ENCODE results near the gene CCDC74A.
"Not testable (repeated sequence)": the region's sequence is repeated elsewhere in the genome, so short reads cannot be mapped to it uniquely, and the experiment has no call there.

- TF ChIP-seq CTCF (conservative IDR thresholded peaks at IDR 0.05; ENCODE audit: low read length); EZH2phosphoT487 (IDR thresholded peaks at IDR 0.05; ENCODE audit: borderline replicate concordance): not testable (repeated sequence)
Observed at GRCh38 chr2:131514408-131515166, 13.1 kb upstream of the CCDC74A start.
